ENCODE results near the gene RNASET2.
"Not testable (repeated sequence)": the region's sequence is repeated elsewhere in the genome, so short reads cannot be mapped to it uniquely, and the experiment has no call there.

GRCh38 chr6:166894614-166895013 is 61.7 kb downstream of the RNASET2 start:
- not testable (repeated sequence) for TF ChIP-seq CTCF (IDR thresholded peaks at IDR 0.05; ENCODE audit: insufficient read depth, low read length); POLR2AphosphoS5 (IDR thresholded peaks at IDR 0.05; ENCODE audit: low read depth)

Measured in HL-60 (cell line).